AG09309 (cell line): ENCODE data around the gene CFAP52.

Source experiments
- DNase-seq: peaks from one replicate; pipeline ENCODE4 v3.0.0-alpha.2; 2010; ENCODE audit warnings: low read depth
- H3K4me3 ChIP-seq: 2 replicates; pipeline ENCODE4 v1.5.1; 2011; ENCODE audit warnings: mild to moderate bottlenecking, low read depth, low read length, moderate library complexity; ENCODE audit not compliant: control insufficient read depth
- TF ChIP-seq, protein P1 (sequence below): IDR thresholded peaks from 2 replicates; pipeline ENCODE4 v1.5.1; 2011; ENCODE audit warnings: mild to moderate bottlenecking, low read depth, low read length, inconsistent platforms; ENCODE audit not compliant: insufficient read depth, control insufficient read depth; ENCODE audit errors: missing control alignments

CFAP52 gene

GRCh38 chr17:9568004-9568403 is 8.4 kb upstream of the CFAP52 start:
- TF ChIP-seq, protein P1, sequence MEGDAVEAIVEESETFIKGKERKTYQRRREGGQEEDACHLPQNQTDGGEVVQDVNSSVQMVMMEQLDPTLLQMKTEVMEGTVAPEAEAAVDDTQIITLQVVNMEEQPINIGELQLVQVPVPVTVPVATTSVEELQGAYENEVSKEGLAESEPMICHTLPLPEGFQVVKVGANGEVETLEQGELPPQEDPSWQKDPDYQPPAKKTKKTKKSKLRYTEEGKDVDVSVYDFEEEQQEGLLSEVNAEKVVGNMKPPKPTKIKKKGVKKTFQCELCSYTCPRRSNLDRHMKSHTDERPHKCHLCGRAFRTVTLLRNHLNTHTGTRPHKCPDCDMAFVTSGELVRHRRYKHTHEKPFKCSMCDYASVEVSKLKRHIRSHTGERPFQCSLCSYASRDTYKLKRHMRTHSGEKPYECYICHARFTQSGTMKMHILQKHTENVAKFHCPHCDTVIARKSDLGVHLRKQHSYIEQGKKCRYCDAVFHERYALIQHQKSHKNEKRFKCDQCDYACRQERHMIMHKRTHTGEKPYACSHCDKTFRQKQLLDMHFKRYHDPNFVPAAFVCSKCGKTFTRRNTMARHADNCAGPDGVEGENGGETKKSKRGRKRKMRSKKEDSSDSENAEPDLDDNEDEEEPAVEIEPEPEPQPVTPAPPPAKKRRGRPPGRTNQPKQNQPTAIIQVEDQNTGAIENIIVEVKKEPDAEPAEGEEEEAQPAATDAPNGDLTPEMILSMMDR, result no peak
- H3K4me3 ChIP-seq, result no peak overlapping the region
- DNase-seq, result no peak

GRCh38 chr17:9568957-9569588 is 7.4 kb upstream of the CFAP52 start:
- no peak for DNase-seq
- H3K4me3 ChIP-seq, result no peak overlapping the region
- TF ChIP-seq, protein P1, result no peak

DNA sequence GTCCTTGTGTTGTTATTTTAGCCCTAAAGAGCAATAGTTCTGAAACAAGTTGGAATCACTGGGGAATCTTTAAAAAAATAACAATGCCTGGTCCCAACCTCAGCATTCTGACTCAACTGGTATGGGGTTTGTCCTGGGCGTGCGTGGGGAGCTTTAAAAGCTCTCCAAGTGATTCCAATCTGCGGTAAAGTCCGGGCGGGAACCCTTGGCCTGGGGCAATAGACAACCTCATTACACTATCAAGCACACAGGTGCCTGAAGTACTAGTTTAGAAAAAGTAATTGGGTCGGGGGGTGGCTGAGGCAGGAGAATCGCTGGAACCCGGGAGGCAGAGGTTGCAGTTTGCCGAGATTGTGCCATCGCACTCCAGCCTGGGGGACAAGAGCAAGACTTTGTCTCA is 5.2 kb upstream of the CFAP52 start:
- TF ChIP-seq, protein P1, result no peak
- no peak overlapping the region for H3K4me3 ChIP-seq
- no peak for DNase-seq

- peak; percentile 43 for DNase-seq
- peak within 1 kb of the TSS; percentile 67 for H3K4me3 ChIP-seq
- TF ChIP-seq, protein P1, result no peak
Observed at GRCh38 chr17:9575381-9576101, 901 bp upstream of the CFAP52 start, which contains the start of gene STX8. TSS of gene STX8 (minus strand) at chr17:9575820. CDS start at chr17:9575808, 12 bp downstream.

DNA sequence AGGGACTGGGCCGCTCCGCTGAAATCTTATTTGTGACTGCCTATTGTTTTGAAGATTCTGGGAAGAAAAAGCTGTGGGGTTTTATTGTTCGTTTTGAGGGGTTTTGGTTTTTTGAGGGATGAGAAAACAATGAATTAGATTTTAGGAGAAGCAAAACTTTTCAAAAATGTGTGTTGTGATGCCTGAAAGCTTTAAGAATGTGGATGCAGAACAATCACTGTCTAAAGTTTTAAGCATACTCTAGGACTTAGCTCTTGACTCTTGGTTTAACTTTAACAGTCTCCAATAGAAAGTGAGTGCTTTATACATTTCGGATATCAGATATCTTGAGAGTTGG is 899 bp downstream of the CFAP52 start:
- H3K4me3 ChIP-seq, result no peak overlapping the region
- DNase-seq, result no peak
- TF ChIP-seq, protein P1, result no peak

DNA sequence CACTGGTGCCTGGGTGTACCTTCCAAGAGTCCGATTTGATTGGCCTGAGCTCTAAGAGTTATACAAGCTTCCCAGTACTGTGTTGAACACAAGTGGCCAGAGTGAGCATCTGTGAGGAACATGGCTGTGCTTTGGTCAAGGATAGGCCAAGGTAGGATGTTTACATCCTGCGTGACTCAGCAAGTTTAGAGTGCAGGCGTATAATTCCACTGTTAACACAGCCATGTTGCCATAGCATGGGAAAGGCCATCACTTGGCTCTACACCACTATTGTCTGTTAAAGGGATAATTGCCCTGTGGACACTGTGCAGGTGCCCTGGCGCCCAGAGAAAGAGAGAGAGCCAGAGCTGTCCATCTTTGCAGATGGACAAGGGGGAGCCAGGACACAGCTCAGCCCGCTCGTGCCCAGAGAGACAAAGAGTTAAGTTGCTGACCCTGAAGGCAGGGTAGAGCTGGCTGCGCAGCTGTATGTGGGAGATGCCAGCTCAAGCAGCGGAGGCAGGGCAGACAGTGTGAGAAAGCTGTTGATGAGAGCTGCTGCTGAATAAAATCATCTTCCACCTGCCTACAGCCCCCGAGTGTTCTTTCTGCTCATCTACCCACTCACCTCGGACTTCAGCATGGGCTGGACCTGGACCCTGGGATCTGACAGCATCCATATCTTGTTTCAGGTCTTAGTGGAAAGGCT is 11.7 kb downstream of the CFAP52 start:
- TF ChIP-seq, protein P1, result no peak
- no peak for DNase-seq
- no peak overlapping the region for H3K4me3 ChIP-seq
